HepG2 (cell line): ENCODE results near the gene PFAS. TPM values are rescaled to one million over a fixed set of nuclear protein-coding genes. Genes with fewer than 3 reads are reported as not detected.
A peak's percentile ranks its signal among the peaks of the same experiment; 100 is the strongest.

Experiments used
- AGO2 ChIP-seq: fragments of 200-400 bp; formaldehyde crosslinking; optimal IDR thresholded peaks from 2 replicates; pipeline ENCODE3; 2017; ENCODE audit warnings: mild to moderate bottlenecking, low read depth, low read length, moderate library complexity
- CBX1 ChIP-seq: IDR thresholded peaks from one replicate; pipeline ENCODE4 v1.6.1; 2016; ENCODE audit warnings: antibody characterized with exemption, low read depth
- GFI1 ChIP-seq: sonication (generic); formaldehyde crosslinking; IDR thresholded peaks from 2 replicates; pipeline ENCODE4 v1.5.0; 2020; ENCODE audit warnings: missing genetic modification reagents, mild to moderate bottlenecking, borderline replicate concordance
- GZF1 ChIP-seq: sonication (generic); formaldehyde crosslinking; IDR thresholded peaks from 2 replicates; pipeline ENCODE4 v1.5.1; 2020; ENCODE audit warnings: mild to moderate bottlenecking, missing genetic modification reagents
- KDM3A ChIP-seq: IDR thresholded peaks from 2 replicates; pipeline ENCODE4 v1.6.1; 2018; ENCODE audit warnings: low read depth, missing compliant biosample characterization
- KLF12 ChIP-seq: sonication (generic); formaldehyde crosslinking; IDR thresholded peaks from 2 replicates; pipeline ENCODE4 v1.4.0; 2020; ENCODE audit warnings: missing genetic modification reagents, borderline replicate concordance
- NR2F1 ChIP-seq, 2 experiments: fragments of 450-650 bp in 1 of 2; formaldehyde crosslinking in 1 of 2; IDR thresholded peaks; 2 replicates each; pipeline versions ENCODE4 v1.5.0 to v1.6.1; 2016 to 2020; ENCODE audit warnings: mild to moderate bottlenecking in 1 of 2, missing compliant biosample characterization in 1 of 2, missing genetic modification reagents in 1 of 2, moderate library complexity in 1 of 2
- SIN3A ChIP-seq: IDR thresholded peaks from 2 replicates; pipeline ENCODE4 v1.6.1; 2011; ENCODE audit warnings: low read depth, mild to moderate bottlenecking, control low read depth, low read length, borderline replicate concordance
- SRSF4 ChIP-seq: fragments of 200-400 bp; formaldehyde crosslinking; IDR thresholded peaks from one replicate; pipeline ENCODE4 v1.6.1; 2018; ENCODE audit warnings: mild to moderate bottlenecking, low read depth, low read length, moderate library complexity; ENCODE audit not compliant: poor library complexity, severe bottlenecking
- STAG1 ChIP-seq: sonication (generic); formaldehyde crosslinking; IDR thresholded peaks from 2 replicates; pipeline ENCODE4 v1.4.0; 2020; ENCODE audit warnings: missing genetic modification reagents
- TGIF2 ChIP-seq: IDR thresholded peaks from 2 replicates; pipeline ENCODE4 v1.6.1; 2016; ENCODE audit warnings: control low read depth, missing compliant biosample characterization
- THAP11 ChIP-seq: IDR thresholded peaks from 2 replicates; pipeline ENCODE4 v1.6.1; 2016; ENCODE audit warnings: missing biosample characterization, missing genetic modification reagents
- TMF1 ChIP-seq: sonication (generic); formaldehyde crosslinking; IDR thresholded peaks from 2 replicates; pipeline ENCODE4 v1.8.1; 2022; ENCODE audit warnings: low read depth, missing genetic modification reagents
- U2AF1 ChIP-seq: fragments of 200-400 bp; formaldehyde crosslinking; optimal IDR thresholded peaks from 2 replicates; pipeline ENCODE3; 2017; ENCODE audit warnings: mild to moderate bottlenecking, low read depth, low read length
- ZBTB7B ChIP-seq: sonication (generic); formaldehyde crosslinking; IDR thresholded peaks from 2 replicates; pipeline ENCODE4 v1.4.0; 2020; ENCODE audit warnings: missing genetic modification reagents
- ZFY ChIP-seq: sonication (generic); formaldehyde crosslinking; IDR thresholded peaks from 2 replicates; pipeline ENCODE4 v1.4.0; 2020; ENCODE audit warnings: missing genetic modification reagents
- ZNF24 ChIP-seq: fragments of 450-650 bp; IDR thresholded peaks from 2 replicates; pipeline ENCODE4 v1.6.1; 2017; ENCODE audit warnings: antibody characterized with exemption, mild to moderate bottlenecking
- ZNF547 ChIP-seq: sonication (generic); formaldehyde crosslinking; IDR thresholded peaks from 2 replicates; pipeline ENCODE4 v1.5.1; 2020; ENCODE audit warnings: mild to moderate bottlenecking, missing genetic modification reagents
- ZNF652 ChIP-seq: IDR thresholded peaks from 2 replicates; pipeline ENCODE4 v1.6.1; 2016; ENCODE audit warnings: low read depth, borderline replicate concordance
- ZNF674 ChIP-seq: sonication (generic); formaldehyde crosslinking; IDR thresholded peaks from 2 replicates; pipeline ENCODE4 v1.5.0; 2020; ENCODE audit warnings: low read depth, mild to moderate bottlenecking, missing genetic modification reagents
- polyA plus RNA-seq, 8 experiments: library from polyadenylated mRNA; depleted of rRNA in 3 of 8; stranded (reverse) in 7 of 8; unstranded in 1 of 8; fragments of >200 nt; fragmentation: Illumina TruSeq in 4 of 8; extraction: Trizol in 4 of 8; gene quantifications; 2 replicates each; pipeline versions ENCODE4 v1.2.1 to v1.2.3, GENCODE V29; 2011 to 2016; ENCODE audit warnings: low read depth in 4 of 8, missing spikeins in 1 of 8, mixed read lengths in 1 of 8; ENCODE audit not compliant: insufficient read depth in 1 of 8
- total RNA-seq, 5 experiments: library from RNA; depleted of rRNA; stranded (reverse); fragments of >200 nt; fragmentation: Illumina TruSeq; extraction: Trizol; gene quantifications; 2 replicates each; pipeline ENCODE4 v1.2.3, GENCODE V29; 2016; ENCODE audit warnings: low read depth in 1 of 5
- TF ChIP-seq, protein P1 (sequence below): sonication (generic); formaldehyde crosslinking; IDR thresholded peaks from 2 replicates; pipeline ENCODE4 v1.4.0; 2020; ENCODE audit warnings: mild to moderate bottlenecking, missing genetic modification reagents
- TF ChIP-seq, protein P2 (sequence below): fragments of 450-650 bp; IDR thresholded peaks from 2 replicates; pipeline ENCODE4 v1.6.1; 2017; ENCODE audit warnings: mild to moderate bottlenecking
- TF ChIP-seq, protein P3 (sequence below): sonication (generic); formaldehyde crosslinking; IDR thresholded peaks from 2 replicates; pipeline ENCODE4 v1.9.0; 2022; ENCODE audit warnings: missing genetic modification reagents, mild to moderate bottlenecking, borderline replicate concordance

Gene PFAS
- total and polyA plus RNA-seq, 2 of the 13 experiments (the other 11 are each of a cell fraction or from before 2014, with no cell fraction given): 49.4 to 58.2 TPM

DNA sequence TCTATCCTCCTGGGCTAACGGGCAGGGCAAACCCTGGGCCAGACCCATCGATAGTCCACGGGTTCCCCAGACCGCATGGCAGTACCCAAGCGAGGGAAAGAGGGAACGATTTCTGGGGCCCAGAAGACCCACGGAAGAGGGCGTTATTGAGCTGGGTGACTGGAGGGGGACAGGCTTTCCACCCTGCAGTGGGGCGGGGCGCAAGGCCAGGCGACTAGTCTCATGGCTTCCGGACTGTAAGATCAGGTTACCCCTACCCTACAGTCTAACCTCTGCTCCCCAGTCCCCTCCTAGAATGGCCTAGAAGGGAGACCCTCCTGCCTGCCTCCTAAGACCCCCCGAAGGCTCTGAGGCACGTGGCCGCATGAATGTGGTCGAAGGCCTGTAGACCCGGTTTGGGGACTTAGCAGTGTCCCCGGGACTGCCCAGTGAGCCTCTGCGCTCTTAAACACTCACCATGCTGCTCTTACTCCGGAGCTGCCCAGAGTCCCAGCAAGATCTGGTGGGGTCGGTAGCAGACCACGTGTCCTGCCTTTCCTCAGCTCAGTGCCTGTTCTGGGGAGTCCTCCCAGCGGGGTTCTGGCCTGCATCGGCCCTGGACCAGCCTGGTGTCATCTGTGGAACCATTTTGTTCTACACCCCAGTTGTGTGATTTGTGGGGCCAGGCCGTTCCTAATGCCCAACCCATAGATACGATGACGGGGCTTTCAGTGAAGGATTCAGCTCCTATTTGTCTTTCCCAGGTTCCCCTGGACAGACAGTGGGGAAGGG lies 25.5 kb upstream of the PFAS start (continued):
- TF ChIP-seq TMF1 (CRISPR knock-in tag): no peak
- TF ChIP-seq ZNF24: no peak
- TF ChIP-seq CBX1: peak; percentile 33
- peak; percentile 72 for TF ChIP-seq STAG1
- no peak for TF ChIP-seq SRSF4
- 0 out of 2 replicates have a peak, but pooled peaks have one; percentile 1 for TF ChIP-seq THAP11 (CRISPR knock-in tag)
- TF ChIP-seq, protein P1, sequence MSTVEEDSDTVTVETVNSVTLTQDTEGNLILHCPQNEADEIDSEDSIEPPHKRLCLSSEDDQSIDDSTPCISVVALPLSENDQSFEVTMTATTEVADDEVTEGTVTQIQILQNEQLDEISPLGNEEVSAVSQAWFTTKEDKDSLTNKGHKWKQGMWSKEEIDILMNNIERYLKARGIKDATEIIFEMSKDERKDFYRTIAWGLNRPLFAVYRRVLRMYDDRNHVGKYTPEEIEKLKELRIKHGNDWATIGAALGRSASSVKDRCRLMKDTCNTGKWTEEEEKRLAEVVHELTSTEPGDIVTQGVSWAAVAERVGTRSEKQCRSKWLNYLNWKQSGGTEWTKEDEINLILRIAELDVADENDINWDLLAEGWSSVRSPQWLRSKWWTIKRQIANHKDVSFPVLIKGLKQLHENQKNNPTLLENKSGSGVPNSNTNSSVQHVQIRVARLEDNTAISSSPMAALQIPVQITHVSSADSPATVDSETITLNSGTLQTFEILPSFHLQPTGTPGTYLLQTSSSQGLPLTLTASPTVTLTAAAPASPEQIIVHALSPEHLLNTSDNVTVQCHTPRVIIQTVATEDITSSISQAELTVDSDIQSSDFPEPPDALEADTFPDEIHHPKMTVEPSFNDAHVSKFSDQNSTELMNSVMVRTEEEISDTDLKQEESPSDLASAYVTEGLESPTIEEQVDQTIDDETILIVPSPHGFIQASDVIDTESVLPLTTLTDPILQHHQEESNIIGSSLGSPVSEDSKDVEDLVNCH (CRISPR knock-in tag): 0 out of 2 replicates have a peak, but pooled peaks have one; percentile 38
- TF ChIP-seq, protein P2, sequence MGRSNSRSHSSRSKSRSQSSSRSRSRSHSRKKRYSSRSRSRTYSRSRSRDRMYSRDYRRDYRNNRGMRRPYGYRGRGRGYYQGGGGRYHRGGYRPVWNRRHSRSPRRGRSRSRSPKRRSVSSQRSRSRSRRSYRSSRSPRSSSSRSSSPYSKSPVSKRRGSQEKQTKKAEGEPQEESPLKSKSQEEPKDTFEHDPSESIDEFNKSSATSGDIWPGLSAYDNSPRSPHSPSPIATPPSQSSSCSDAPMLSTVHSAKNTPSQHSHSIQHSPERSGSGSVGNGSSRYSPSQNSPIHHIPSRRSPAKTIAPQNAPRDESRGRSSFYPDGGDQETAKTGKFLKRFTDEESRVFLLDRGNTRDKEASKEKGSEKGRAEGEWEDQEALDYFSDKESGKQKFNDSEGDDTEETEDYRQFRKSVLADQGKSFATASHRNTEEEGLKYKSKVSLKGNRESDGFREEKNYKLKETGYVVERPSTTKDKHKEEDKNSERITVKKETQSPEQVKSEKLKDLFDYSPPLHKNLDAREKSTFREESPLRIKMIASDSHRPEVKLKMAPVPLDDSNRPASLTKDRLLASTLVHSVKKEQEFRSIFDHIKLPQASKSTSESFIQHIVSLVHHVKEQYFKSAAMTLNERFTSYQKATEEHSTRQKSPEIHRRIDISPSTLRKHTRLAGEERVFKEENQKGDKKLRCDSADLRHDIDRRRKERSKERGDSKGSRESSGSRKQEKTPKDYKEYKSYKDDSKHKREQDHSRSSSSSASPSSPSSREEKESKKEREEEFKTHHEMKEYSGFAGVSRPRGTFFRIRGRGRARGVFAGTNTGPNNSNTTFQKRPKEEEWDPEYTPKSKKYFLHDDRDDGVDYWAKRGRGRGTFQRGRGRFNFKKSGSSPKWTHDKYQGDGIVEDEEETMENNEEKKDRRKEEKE: no peak
- no peak for TF ChIP-seq NR2F1 (CRISPR knock-in tag; IDR thresholded peaks at IDR 0.05)
- TF ChIP-seq SIN3A: peak; percentile 85; the same call in 1 of the 2 replicates
- peak; percentile 70; the same call in 1 of the 2 replicates for TF ChIP-seq ZBTB7B (CRISPR knock-in tag)
- TF ChIP-seq GFI1 (CRISPR knock-in tag): peak; percentile 64; the same call in 1 of the 2 replicates
- peak; percentile 57 for TF ChIP-seq U2AF1
- TF ChIP-seq GZF1 (CRISPR knock-in tag): 0 out of 2 replicates have a peak, but pooled peaks have one; percentile 11
- TF ChIP-seq ZNF652: no peak
- TF ChIP-seq ZNF547 (CRISPR knock-in tag): 0 out of 2 replicates have a peak, but pooled peaks have one; percentile 5
- TF ChIP-seq, protein P3, sequence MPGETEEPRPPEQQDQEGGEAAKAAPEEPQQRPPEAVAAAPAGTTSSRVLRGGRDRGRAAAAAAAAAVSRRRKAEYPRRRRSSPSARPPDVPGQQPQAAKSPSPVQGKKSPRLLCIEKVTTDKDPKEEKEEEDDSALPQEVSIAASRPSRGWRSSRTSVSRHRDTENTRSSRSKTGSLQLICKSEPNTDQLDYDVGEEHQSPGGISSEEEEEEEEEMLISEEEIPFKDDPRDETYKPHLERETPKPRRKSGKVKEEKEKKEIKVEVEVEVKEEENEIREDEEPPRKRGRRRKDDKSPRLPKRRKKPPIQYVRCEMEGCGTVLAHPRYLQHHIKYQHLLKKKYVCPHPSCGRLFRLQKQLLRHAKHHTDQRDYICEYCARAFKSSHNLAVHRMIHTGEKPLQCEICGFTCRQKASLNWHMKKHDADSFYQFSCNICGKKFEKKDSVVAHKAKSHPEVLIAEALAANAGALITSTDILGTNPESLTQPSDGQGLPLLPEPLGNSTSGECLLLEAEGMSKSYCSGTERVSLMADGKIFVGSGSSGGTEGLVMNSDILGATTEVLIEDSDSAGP (CRISPR knock-in tag): peak; percentile 64; the same call in 1 of the 2 replicates
- TF ChIP-seq TGIF2 (CRISPR knock-in tag): peak; percentile 77
- peak; percentile 71 for TF ChIP-seq AGO2
- TF ChIP-seq ZNF674 (CRISPR knock-in tag): 0 out of 2 replicates have a peak, but pooled peaks have one; percentile 94
- peak; percentile 59 for TF ChIP-seq ZFY
- TF ChIP-seq KDM3A (CRISPR knock-in tag): peak; percentile 36; the same call in 1 of the 2 replicates
- TF ChIP-seq KLF12 (CRISPR knock-in tag): 0 out of 2 replicates have a peak, but pooled peaks have one; percentile 30
